Type B pancreatic cell (in vitro differentiated cells): ENCODE data around the gene CD151. TPM values are rescaled to one million over a fixed set of nuclear protein-coding genes. Genes with fewer than 3 reads are reported as not detected.
A peak's percentile ranks its signal among the peaks of the same experiment; 100 is the strongest.

Source experiments
- DNase-seq: peaks from one replicate; pipeline ENCODE4 v3.0.0; 2021; ENCODE audit warnings: mixed read lengths; ENCODE audit not compliant: unreplicated experiment; ENCODE audit errors: extremely low spot score
- H3K27ac Mint-ChIP-seq: 2 replicates; pipeline ENCODE4 v1.8.0; 2021; ENCODE audit warnings: mild to moderate bottlenecking, mixed read lengths
- H3K27me3 Mint-ChIP-seq: 2 replicates; pipeline ENCODE4 v1.8.0; 2021; ENCODE audit warnings: mixed read lengths
- H3K36me3 Mint-ChIP-seq: 2 replicates; pipeline ENCODE4 v1.8.0; 2021; ENCODE audit warnings: mixed read lengths
- H3K4me1 Mint-ChIP-seq: one replicate; pipeline ENCODE4 v1.8.0; 2021; ENCODE audit warnings: mixed read lengths; ENCODE audit not compliant: unreplicated experiment
- H3K4me3 Mint-ChIP-seq: 2 replicates; pipeline ENCODE4 v1.8.0; 2021; ENCODE audit warnings: mild to moderate bottlenecking, mixed read lengths
- H3K9me3 Mint-ChIP-seq: 2 replicates; pipeline ENCODE4 v1.8.0; 2021; ENCODE audit warnings: mixed read lengths
- total RNA-seq: library from RNA; stranded (reverse); gene quantifications from 2 replicates; pipeline ENCODE4 v1.2.1, GENCODE V29; 2021; ENCODE audit warnings: low replicate concordance
- TF ChIP-seq, protein P1 (sequence below): fragments of 200-600 bp; sonication (generic); conservative IDR thresholded peaks from 2 replicates; pipeline ENCODE4 v1.5.0; 2021; ENCODE audit warnings: antibody characterized with exemption, mild to moderate bottlenecking

CD151 gene
- total RNA-seq, 1 donor from 2014 or later: 126 TPM

DNA sequence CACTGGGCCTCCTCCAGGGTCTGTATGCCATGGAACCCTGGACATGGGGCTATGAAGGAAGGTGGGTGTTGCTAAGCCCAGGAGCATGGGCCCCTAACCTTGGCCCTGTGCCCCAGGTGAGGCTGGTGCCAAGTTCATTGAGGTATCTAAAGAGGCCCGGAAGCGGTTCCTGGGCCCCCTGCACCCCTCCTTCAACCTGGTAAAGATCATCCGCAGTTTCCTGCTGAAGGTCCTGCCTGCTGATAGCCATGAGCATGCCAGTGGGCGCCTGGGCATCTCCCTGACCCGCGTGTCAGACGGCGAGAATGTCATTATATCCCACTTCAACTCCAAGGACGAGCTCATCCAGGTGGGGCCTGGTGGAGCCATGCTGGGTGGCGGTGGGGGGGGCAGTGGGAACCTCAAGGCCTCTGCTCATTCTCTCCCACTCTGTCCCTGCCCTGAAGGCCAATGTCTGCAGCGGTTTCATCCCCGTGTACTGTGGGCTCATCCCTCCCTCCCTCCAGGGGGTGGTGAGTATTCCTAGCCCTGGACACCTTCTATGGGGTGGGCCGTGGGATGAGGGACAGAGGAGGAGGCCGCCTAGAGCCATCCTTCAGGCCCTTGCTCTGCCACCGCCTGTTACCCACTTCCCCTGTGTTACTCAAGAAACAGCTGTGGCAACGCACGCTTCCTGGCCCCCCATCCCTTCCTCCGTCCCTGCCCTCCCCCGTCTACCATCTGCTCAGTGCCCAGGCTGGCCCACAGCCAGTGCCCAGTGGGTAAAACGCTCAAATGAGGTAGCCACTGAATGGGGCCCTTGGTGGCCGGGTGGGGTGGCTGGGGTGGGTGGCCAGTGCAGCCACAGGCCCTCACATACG is 11.0 kb upstream of the CD151 start:
- TF ChIP-seq, protein P1, sequence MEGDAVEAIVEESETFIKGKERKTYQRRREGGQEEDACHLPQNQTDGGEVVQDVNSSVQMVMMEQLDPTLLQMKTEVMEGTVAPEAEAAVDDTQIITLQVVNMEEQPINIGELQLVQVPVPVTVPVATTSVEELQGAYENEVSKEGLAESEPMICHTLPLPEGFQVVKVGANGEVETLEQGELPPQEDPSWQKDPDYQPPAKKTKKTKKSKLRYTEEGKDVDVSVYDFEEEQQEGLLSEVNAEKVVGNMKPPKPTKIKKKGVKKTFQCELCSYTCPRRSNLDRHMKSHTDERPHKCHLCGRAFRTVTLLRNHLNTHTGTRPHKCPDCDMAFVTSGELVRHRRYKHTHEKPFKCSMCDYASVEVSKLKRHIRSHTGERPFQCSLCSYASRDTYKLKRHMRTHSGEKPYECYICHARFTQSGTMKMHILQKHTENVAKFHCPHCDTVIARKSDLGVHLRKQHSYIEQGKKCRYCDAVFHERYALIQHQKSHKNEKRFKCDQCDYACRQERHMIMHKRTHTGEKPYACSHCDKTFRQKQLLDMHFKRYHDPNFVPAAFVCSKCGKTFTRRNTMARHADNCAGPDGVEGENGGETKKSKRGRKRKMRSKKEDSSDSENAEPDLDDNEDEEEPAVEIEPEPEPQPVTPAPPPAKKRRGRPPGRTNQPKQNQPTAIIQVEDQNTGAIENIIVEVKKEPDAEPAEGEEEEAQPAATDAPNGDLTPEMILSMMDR: no peak
- H3K36me3 Mint-ChIP-seq: no peaks in the 10 kb centered on the region
- no peak overlapping the region for H3K27ac Mint-ChIP-seq
- H3K4me1 Mint-ChIP-seq: no peaks in the 10 kb centered on the region
- H3K9me3 Mint-ChIP-seq: no peaks in the 10 kb centered on the region
- DNase-seq: no peak
- peak overlapping the region; percentile 63 for H3K4me3 Mint-ChIP-seq
- peaks cover 5% of the 10 kb centered on the region for H3K27me3 Mint-ChIP-seq

DNA sequence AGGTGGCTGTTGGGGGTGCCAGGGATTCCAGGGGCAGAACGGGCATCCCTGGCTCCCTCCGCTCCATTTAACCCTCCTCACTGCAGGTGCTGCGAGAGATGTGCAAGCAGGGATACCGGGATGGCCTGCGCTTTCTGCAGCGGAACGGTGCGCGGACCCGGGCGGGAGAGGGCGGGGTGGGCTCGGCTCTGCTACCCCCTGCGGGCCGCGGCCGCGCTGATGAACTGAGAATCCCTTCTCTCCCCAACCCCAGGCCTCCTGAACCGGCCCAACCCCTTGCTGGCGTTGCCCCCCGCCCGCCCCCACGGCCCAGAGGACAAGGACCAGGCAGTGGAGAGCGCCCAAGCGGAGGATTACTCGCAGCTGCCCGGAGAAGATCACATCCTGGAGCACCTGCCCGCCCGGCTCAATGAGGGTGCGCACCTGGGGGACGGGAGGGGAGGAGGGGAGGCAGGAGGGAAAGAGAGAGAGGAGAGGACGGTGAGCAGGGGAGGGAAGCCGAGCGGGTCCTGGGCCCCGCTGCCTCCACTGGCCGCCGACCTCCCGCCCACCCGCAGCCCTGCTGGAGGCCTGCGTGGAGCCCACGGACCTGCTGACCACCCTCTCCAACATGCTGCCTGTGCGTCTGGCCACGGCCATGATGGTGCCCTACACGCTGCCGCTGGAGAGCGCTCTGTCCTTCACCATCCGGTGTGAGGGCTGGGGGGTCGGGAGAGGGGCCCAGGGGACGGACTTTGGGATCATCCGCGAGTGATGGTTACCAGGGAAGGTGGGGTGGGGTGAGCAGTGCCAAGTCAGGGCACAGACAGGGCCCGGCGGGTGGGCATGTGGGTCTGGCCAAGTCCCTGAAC is 9.1 kb upstream of the CD151 start:
- no peak overlapping the region for H3K27ac Mint-ChIP-seq
- no peak for DNase-seq

GRCh38 chr11:824292-824880 is 8.4 kb upstream of the CD151 start:
- Mint-ChIP-seq H3K4me3 (no peak overlapping the region), H3K27me3 (peaks cover 24% of the 10 kb centered on the region), H3K36me3 (no peaks in the 10 kb centered on the region), H3K4me1 (peaks cover 10% of the 10 kb centered on the region), H3K27ac (no peak overlapping the region), H3K9me3 (no peaks in the 10 kb centered on the region)
- TF ChIP-seq, protein P1: no peak
- DNase-seq: no peak

More for the DNA sequence above, 9.1 kb upstream of the CD151 start:
- H3K9me3 Mint-ChIP-seq: no peaks in the 10 kb centered on the region
- peaks cover 10% of the 10 kb centered on the region for H3K4me1 Mint-ChIP-seq
- TF ChIP-seq, protein P1: no peak
- H3K27me3 Mint-ChIP-seq: peaks cover 17% of the 10 kb centered on the region
- no peaks in the 10 kb centered on the region for H3K36me3 Mint-ChIP-seq
- H3K4me3 Mint-ChIP-seq: no peak overlapping the region

GRCh38 chr11:824942-825341 is 7.8 kb upstream of the CD151 start:
- no peak overlapping the region for H3K4me3 Mint-ChIP-seq
- no peaks in the 10 kb centered on the region for H3K36me3 Mint-ChIP-seq
- TF ChIP-seq, protein P1: no peak
- peak overlapping the region; percentile 29 for H3K27ac Mint-ChIP-seq
- H3K4me1 Mint-ChIP-seq: peaks cover 10% of the 10 kb centered on the region
- H3K9me3 Mint-ChIP-seq: no peaks in the 10 kb centered on the region
- H3K27me3 Mint-ChIP-seq: peaks cover 27% of the 10 kb centered on the region
- no peak for DNase-seq

DNA sequence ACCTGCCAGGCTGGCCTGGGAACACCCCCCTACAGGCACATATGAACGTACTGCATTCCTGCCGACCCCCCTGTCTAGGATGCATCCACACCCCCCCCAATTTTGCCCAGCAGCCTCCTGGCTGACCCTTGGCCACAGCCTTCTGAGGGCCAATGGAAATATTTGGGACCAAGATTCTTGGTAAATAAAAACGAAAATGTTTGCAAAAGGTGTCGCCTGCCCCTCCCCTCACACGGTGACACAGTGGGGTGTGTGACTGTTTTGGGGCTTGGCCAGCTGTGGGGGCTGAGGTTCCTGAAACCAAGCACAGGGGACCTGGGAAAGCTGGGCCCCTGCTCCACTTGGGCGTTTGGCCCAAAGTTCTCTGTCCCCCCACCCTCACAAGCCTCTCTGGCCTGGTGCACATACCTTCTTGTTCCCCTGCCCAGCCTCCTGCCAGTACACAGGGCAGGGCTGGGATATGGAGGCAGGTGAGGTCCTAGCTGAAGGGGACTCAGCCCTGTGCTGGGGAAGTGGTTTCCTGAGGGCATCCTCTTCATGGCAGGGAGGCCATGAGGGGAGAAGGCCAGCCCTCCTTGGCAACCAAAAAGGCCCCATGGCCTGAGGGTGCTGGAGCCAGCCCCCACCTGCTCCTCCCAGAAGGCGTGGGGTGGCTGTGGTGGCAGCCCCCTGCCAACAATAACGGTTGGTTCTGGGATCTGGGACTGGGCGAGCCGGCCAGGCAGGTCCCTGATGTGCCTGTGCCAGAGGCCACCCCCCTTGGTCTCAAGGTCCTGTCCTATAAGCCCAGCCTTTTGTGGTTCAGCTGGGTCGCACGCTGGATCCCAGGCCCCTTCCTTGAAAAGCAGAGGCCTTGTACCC is 7.2 kb upstream of the CD151 start:
- Mint-ChIP-seq H3K4me3 (no peak overlapping the region), H3K27ac (peak overlapping the region; percentile 29), H3K9me3 (no peaks in the 10 kb centered on the region), H3K36me3 (no peaks in the 10 kb centered on the region), H3K4me1 (peaks cover 10% of the 10 kb centered on the region), H3K27me3 (peaks cover 32% of the 10 kb centered on the region)
- DNase-seq: no peak
- TF ChIP-seq, protein P1: no peak
